ENCODE results near the gene CYP19A1.

CYP19A1 gene

DNA sequence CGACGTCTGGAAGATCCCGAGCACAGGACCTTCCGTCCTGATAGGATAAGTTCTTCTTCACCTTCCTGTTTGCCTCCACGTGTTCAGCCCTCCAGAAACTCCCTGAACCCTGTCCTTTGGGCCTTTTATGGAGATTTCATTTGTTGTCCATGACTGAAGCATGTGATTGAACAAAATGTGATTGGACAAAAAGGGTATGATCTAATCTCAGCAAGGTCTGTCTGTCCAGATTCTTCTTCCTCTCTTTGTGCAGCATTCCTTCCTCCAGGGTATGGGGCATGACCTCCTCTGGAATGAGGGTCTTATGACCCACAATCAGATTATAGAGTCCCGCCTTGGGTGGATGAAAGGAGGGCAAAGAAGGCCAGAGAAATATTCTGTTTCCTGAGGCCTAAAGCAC lies at the start of gene CYP19A1:
Gene CYP19A1 (minus strand): TSS at position 101 of the 400 bp plus-strand sequence. CDS start 95,684 bp downstream, outside the sequence.
- DNase-seq (ENCODE audit: insufficient read length, low spot score) (no peak), FAIRE-seq (no peak)
- TF ChIP-seq POLR2A (IDR thresholded peaks at IDR 0.05; ENCODE audit: low read depth, low read length) = no peak

DNA sequence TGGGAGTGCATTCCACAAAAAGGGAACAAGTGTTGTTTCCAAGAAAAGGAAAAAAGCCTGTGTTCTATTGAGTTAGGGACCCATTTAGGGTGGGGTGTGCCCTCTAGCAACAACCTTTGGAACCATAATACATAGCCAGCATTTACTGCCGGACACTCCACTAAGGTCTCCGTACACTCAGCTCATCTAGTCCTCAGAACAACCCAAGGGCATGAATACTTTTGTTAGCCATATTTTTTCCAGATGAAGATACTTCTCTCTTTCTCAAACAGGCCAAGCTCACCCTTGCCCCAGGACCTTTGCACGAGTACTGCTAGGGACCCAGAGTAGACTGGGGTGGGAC lies 49.3 kb upstream of the CYP19A1 start:
- FAIRE-seq (no peak), DNase-seq (ENCODE audit: insufficient read length, low spot score) (no peak)
- no peak for TF ChIP-seq POLR2A (IDR thresholded peaks at IDR 0.05; ENCODE audit: low read depth, low read length)

DNA sequence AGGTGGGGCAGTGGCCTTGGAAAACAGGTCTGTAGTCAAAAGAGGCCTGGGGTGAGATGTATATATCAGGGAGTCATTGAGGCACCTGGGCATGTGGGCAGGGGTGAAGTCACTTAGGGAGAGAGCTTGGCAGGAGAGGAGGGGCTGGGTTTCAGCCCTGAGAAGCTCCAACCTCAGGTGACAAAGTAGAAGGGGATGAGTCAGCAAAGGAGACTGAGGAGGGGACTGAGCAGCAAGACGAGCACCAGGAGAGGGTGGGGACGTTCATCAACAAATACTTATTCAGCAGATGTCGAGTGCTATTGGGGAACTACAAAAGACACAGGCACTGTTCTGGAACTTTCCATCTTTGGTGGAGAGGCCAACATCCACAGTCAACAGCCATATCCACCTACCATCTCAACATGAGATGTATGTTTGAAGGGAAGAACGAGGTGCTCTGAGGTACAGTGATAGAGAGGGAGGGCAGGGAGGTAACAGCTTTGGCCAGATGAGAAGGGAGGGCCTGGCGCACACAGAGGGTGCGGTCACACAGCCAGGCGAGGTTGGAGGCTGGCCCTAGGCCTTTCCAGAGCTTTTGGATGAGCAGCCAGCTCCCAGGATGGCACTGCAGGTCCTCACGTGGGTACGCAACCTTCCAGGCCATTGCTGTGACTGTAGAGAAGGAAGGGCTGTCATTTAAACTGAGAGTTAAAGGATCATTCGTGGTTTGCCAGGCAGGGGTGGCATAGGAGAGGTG lies 48.7 kb upstream of the CYP19A1 start:
- TF ChIP-seq POLR2A (IDR thresholded peaks at IDR 0.05; ENCODE audit: low read depth, low read length) = no peak
- DNase-seq (ENCODE audit: insufficient read length, low spot score) (no peak), FAIRE-seq (no peak)

DNA sequence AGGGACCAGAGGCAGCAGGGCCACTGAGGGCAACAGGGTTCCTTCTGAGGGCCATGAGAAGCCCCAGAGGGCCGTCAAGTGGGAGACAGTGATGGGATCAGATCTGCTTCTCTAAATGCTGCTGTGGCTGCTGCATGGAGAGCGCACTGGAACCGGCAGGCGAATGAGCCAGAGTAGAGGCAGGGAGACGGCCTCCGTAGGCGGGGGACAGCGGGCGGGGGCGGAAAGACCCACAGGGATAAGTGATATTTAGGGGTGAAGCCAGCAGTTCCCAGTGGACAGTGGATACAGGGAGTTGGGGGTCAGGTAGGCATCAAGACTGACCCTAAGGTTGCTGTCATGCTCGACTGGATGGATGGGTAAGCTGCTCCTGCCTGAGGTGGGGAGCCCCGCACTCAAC lies 48.1 kb upstream of the CYP19A1 start:
- DNase-seq (ENCODE audit: insufficient read length, low spot score) = no peak
- no peak for TF ChIP-seq POLR2A (IDR thresholded peaks at IDR 0.05; ENCODE audit: low read depth, low read length)
- FAIRE-seq = no peak

DNA sequence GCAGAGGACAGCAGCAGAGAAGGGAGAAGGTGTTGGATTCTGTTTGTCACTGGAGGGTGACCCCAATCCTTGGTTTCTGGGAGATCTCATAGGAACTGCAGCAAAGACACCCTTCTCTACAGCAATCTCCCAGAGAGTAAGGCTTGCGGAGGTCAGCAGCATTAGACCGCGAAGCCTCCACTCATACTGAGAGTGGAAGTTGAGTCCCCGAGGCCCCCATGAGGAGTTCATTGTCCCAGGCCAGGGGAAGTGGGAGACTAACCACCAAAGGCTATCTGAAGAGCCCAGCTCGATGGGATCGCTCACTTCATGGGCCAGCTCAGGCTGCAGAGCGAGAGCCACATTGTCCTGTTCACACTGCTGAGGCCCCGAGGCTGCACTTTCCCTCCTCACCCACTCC lies 47.6 kb upstream of the CYP19A1 start:
- FAIRE-seq = no peak
- no peak for TF ChIP-seq POLR2A (IDR thresholded peaks at IDR 0.05; ENCODE audit: low read depth, low read length)
- no peak for DNase-seq (ENCODE audit: insufficient read length, low spot score)

DNA sequence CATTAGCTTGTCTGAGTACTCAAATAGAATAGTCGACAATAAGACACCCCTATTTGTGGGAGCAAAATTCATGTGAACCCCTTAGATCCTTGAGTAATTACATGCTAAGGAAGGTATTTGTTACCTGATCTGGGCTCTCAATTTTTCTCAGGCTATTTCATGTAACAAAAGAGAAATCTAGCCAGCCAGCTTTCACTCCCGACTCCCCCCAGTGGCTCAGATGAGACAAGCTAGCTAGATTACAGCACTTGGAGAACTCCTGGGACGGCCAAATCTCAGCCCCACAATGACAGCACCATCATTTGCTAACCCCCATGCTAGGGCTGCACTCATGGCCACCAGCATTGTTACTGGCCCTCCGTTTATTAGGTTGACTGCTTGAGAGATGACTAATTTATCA lies 44.4 kb upstream of the CYP19A1 start:
- no peak for FAIRE-seq
- no peak for TF ChIP-seq POLR2A (IDR thresholded peaks at IDR 0.05; ENCODE audit: low read depth, low read length)
- peak; percentile 26 for DNase-seq (ENCODE audit: insufficient read length, low spot score)

DNA sequence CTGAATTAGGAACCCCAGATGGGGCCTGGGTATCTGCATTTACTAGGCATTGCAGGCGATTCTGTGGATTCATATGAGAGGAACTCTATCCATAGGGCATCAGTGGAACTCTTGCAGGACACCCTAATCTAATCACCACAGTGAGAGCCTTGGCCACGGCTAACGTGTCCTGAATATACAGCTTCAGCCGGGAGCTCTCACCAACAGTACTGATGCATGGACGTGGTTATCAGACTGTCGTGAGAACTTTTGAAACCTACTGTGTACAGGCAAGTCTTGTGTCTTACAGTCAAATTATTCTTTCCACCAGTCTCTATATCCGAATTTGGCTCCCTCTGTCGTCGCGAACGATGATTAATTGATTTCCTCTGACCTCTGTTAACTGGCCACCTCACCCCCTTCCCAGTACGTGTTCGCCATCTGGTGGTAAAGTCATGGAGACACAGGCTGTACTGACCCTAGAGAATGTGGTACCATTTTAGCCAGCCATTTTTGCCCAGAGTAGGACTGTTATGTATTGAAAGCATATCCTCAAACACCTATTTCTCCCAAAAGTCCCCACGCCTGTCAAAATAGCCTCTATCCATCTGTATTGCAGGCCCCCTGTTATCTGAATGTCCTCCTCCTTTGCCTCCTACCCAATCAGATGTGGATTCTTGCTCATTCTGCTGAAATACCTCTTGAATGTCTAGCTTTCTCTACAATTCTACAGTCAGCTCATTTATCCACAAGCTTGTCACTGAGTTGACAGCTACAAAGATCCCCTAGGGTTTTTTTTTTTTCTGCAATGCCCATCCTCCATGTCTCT lies 42.8 kb upstream of the CYP19A1 start:
- DNase-seq (ENCODE audit: insufficient read length, low spot score) = peak; percentile 30
- no peak for FAIRE-seq

DNA sequence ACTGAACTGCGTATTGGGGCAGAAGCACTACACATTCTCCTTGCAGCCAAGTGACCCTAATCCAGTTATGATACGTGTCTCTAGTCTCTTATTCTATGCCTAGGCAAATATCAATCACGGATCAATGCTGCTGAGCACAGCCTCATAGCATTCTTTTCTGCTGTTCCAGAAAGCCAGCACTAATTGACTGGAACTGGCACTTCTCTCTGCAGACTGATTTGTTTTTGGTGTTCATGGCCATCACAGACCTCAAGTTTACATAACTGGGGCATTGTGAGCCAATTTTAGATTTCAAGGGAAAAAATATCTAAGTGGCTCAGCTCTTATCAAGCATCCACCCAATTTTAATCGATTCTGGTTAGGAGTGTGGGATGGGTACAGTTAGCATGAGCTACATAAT lies 41.0 kb upstream of the CYP19A1 start:
- no peak for DNase-seq (ENCODE audit: insufficient read length, low spot score)
- no peak for FAIRE-seq
- TF ChIP-seq POLR2A (IDR thresholded peaks at IDR 0.05; ENCODE audit: low read depth, low read length) = no peak

More for the DNA sequence above, 42.8 kb upstream of the CYP19A1 start:
- TF ChIP-seq POLR2A (IDR thresholded peaks at IDR 0.05; ENCODE audit: low read depth, low read length) = no peak

DNA sequence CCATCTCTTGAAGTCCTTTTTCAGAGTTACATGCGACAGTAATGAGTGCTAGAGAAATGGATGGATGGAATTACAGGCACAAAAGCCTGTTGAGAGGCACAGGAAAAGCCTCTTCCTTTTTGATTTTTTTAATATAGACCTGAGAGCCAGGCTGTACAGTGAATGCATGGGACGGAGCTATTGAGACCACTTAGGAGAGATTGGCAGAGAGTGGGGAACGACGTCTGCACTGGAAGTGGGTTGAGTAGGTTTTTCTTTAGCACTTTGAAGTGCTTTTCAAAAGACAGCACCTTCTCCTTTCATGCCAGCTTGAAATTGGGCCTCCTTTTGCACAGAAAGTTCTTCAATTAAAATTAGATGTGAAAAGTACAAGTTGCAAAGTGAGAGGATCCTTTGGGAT lies 40.0 kb upstream of the CYP19A1 start:
- no peak for DNase-seq (ENCODE audit: insufficient read length, low spot score)
- FAIRE-seq = no peak
- no peak for TF ChIP-seq POLR2A (IDR thresholded peaks at IDR 0.05; ENCODE audit: low read depth, low read length)

DNA sequence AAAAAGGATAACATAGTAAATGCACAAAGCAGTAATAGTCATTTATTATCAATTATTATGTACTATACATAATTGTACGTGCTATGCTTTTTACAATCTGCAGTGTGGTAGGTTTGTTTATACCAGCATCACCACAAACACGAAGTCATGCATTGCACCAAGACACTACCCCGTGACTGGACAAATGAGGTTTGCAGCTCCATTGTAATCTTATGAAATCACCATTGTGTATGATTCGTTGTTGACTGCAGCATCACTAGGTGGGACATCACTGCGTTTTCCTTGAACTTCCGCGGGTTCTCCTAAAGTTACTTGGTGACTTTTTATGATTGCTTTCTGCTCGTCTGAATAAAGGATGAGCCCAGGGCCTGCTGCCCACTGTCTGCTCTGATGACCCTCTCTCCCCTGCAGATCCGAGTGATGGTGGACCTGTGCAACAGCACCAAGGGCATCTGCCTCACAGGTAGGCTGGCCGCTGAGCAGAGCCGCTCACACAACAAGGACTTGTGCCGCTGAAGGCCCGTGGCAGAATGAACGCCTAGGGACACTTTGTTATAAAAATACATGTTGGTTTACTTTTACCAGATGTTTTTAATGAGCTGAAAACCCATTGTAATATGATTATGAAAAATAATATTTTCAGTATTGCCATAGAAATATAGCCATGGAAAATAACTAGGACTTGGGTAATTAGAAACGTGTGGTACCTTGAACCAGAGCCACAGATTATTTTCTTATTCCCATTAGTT lies 38.8 kb upstream of the CYP19A1 start:
- TF ChIP-seq POLR2A (IDR thresholded peaks at IDR 0.05; ENCODE audit: low read depth, low read length) = no peak
- no peak for DNase-seq (ENCODE audit: insufficient read length, low spot score)
- FAIRE-seq = no peak

DNA sequence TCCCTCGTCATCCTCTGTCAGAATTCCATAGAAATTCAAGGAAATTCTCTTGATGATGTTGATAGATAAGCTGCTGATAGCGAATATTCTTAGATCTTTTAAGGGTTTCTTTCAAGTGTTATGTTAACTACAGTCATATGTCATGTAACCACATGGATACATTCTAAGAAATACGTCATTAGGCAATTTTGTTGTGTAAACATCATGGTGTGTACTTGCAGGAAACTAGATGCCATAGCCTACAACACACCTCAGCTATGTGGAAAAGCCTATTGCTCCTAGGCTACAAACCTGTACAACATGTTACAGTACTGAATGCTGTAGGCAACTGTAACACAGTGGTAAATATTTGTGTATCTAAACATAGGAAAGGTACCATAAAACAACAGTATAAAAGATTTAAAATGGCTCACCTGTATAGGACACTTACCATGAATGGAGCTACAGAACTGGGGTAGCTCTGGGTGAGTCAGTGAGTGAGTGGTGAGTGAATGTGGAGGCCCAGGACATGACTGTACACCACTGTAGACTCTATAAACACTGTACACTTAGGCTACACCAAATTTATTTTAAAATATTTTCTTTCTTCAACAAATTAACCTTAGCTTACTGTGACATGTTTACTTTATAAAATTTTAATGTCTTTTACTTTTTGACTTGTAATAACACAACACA lies 37.7 kb upstream of the CYP19A1 start:
- TF ChIP-seq POLR2A (IDR thresholded peaks at IDR 0.05; ENCODE audit: low read depth, low read length) = no peak
- DNase-seq (ENCODE audit: insufficient read length, low spot score) (no peak), FAIRE-seq (no peak)

DNA sequence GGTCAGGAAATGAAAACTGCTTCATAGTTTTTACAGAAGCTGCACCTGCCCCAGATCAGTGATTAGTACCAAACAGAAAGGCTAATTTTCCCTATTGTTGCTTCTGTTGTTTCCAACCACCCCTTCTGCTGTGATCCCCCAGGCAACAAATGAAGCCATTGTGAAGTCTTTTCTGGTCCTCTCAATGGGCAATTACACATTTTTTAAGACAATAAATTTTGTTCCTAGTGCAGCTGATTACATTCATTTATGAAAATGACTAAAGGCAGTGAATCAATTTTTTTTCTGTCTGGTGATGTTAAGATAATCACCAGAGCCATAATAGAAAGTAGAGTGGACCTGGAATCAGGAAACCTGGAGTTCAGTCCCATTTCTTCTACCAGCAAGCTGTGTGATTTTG lies 35.7 kb upstream of the CYP19A1 start:
- TF ChIP-seq POLR2A (IDR thresholded peaks at IDR 0.05; ENCODE audit: low read depth, low read length) = no peak
- FAIRE-seq = no peak

DNA sequence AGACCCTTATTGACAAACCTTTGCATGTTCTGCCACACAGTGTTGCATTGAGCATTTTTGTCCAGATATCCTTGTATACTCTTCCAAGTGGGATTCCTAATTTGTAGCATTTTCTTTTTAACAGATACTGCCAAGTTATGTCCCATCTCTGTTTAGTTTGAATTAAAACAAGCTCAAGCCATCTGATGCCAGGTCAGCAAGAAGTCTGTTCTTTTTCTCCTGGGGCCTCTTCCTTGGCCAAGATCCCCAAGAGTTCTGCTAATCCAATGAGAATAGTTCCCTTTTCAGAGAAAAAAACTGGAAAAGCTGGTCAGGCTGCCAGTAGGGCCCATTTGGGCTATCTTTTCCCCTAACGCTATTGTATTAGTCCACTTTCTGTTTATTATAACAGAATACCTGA lies 32.9 kb upstream of the CYP19A1 start:
- no peak for FAIRE-seq
- DNase-seq (ENCODE audit: insufficient read length, low spot score) = no peak
- no peak for TF ChIP-seq POLR2A (IDR thresholded peaks at IDR 0.05; ENCODE audit: low read depth, low read length)

More for the DNA sequence above, 35.7 kb upstream of the CYP19A1 start:
- no peak for DNase-seq (ENCODE audit: insufficient read length, low spot score)

DNA sequence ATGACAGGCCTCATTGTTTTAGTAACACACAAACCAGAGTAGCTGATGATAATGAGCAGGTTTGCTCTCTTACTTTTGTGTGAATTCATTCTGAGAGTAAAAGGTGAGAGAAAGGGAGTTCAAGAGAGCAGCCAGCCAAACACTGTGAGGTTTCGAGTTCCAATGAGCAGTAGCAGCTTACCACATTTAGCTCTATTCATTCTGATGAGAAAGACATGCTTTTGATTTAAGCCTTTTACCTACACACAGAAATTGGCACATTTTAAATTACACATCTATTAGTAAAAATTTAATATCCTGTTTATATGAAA lies 31.0 kb upstream of the CYP19A1 start:
- FAIRE-seq = no peak
- no peak for TF ChIP-seq POLR2A (IDR thresholded peaks at IDR 0.05; ENCODE audit: low read depth, low read length)
- DNase-seq (ENCODE audit: insufficient read length, low spot score) = no peak

Measured in H54 (cell line).